Caco-2 (cell line): ENCODE results near the gene TGM4. TPM values are rescaled to one million over a fixed set of nuclear protein-coding genes. Genes with fewer than 3 reads are reported as not detected.
"Not testable (repeated sequence)": the region's sequence is repeated elsewhere in the genome, so short reads cannot be mapped to it uniquely, and the experiment has no call there.

ENCODE experiments used
- BruUV-seq: library from RNA; stranded (reverse); fragments of 400-500 nt; replicated peaks from 2 replicates; lab custom pipeline; 2021; lab: Mats Ljungman, UMichigan
- CTCF ChIA-PET: fragments of 300-600 bp; sonication (Branson Sonifier 250); formaldehyde crosslinking; loops from one replicate; lab custom pipeline; 2022; ENCODE audit warnings: antibody characterized with exemption; lab: Charles Lee
- POLR2A ChIA-PET: fragments of 300-600 bp; sonication (Branson Sonifier 250); formaldehyde crosslinking; loops from one replicate; lab custom pipeline; 2022; ENCODE audit warnings: antibody characterized with exemption; lab: Charles Lee
- DNase-seq, 2 experiments: peaks; one replicate each; pipeline versions ENCODE4 v3.0.0 to v3.0.0-alpha.2; 2020 to 2022
- H3K27me3 ChIP-seq: replicated peaks from 2 replicates; pipeline ENCODE4 v1.6.0; 2011; ENCODE audit warnings: low read length; ENCODE audit not compliant: control insufficient read depth, insufficient read depth
- H3K36me3 ChIP-seq: 2 replicates; pipeline ENCODE4 v1.5.1; 2011; ENCODE audit warnings: low read length; ENCODE audit not compliant: control insufficient read depth, insufficient read depth
- H3K4me1 ChIP-seq: fragments of 250-450 bp; sonication (Bioruptor Pico); 2 replicates; pipeline ENCODE4 v1.5.1; 2020; ENCODE audit warnings: mild to moderate bottlenecking
- H3K4me3 ChIP-seq: 2 replicates; pipeline ENCODE4 v1.5.1; 2011; ENCODE audit warnings: low read depth, mild to moderate bottlenecking, control low read depth, low read length
- H3K9me3 ChIP-seq: fragments of 250-450 bp; sonication (Bioruptor Pico); 2 replicates; pipeline ENCODE4 v1.5.1; 2020; ENCODE audit warnings: mild to moderate bottlenecking, moderate library complexity
- H3K27ac Mint-ChIP-seq: one replicate; pipeline ENCODE4 v1.8.0; 2022; ENCODE audit warnings: mixed read lengths; ENCODE audit not compliant: unreplicated experiment
- H3K27me3 Mint-ChIP-seq: one replicate; pipeline ENCODE4 v1.8.0; 2022; ENCODE audit warnings: mixed read lengths; ENCODE audit not compliant: insufficient read depth, unreplicated experiment
- H3K36me3 Mint-ChIP-seq: one replicate; pipeline ENCODE4 v1.8.0; 2022; ENCODE audit warnings: mild to moderate bottlenecking, mixed read lengths; ENCODE audit not compliant: insufficient read depth, unreplicated experiment
- H3K4me1 Mint-ChIP-seq: one replicate; pipeline ENCODE4 v1.8.0; 2022; ENCODE audit warnings: low read depth, mixed read lengths; ENCODE audit not compliant: unreplicated experiment
- H3K4me3 Mint-ChIP-seq: one replicate; pipeline ENCODE4 v1.8.0; 2022; ENCODE audit warnings: mild to moderate bottlenecking, moderate library complexity, mixed read lengths; ENCODE audit not compliant: unreplicated experiment
- H3K9me3 Mint-ChIP-seq: one replicate; pipeline ENCODE4 v1.8.0; 2022; ENCODE audit warnings: mixed read lengths; ENCODE audit not compliant: unreplicated experiment
- intact Hi-C: fragments of 100-400 bp; cut with micrococcal nuclease; formaldehyde crosslinking; loops from one replicate; pipeline ENCODE4 v1.10.0; 2022; ENCODE audit not compliant: unreplicated experiment
- total RNA-seq: library from RNA; stranded (reverse); gene quantifications from 2 replicates; pipeline ENCODE4 v1.2.3, GENCODE V29; 2022
- TF ChIP-seq, protein P1 (sequence below), 2 experiments: fragments of 200-600 bp in 1 of 2; IDR thresholded peaks; 1 replicate in 1 of 2; 2 replicates in 1 of 2; pipeline versions ENCODE4 v1.5.1 to v1.8.0; 2011 to 2022; ENCODE audit warnings: antibody characterized with exemption in 1 of 2, control low read depth in 1 of 2, inconsistent platforms in 1 of 2, low read depth in 1 of 2, low read length in 1 of 2, mild to moderate bottlenecking in 1 of 2, moderate library complexity in 1 of 2; ENCODE audit not compliant: insufficient read depth in 1 of 2, severe bottlenecking in 1 of 2, unreplicated experiment in 1 of 2

TGM4 gene
- total RNA-seq, 1 experiment from 2014 or later: not detected

- Histone ChIP-seq H3K36me3 (peaks cover 1% of the 10 kb centered on the region; the same call in 1 of the 2 replicates), H3K4me3 (no peak overlapping the region), H3K27me3 (no peaks in the 10 kb centered on the region), H3K9me3 (no peaks in the 10 kb centered on the region), H3K4me1 (peaks cover 7% of the 10 kb centered on the region; the same call in 1 of the 2 replicates)
- H3K36me3 Mint-ChIP-seq: peaks cover 15% of the 10 kb centered on the region
- ChIA-PET POLR2A (no interaction called here), CTCF (no interaction called here)
- H3K27ac Mint-ChIP-seq: no peak overlapping the region
- BruUV-seq: no TSS peak
- H3K27me3 Mint-ChIP-seq: no peaks in the 10 kb centered on the region
- no peaks in the 10 kb centered on the region for H3K4me1 Mint-ChIP-seq
- H3K4me3 Mint-ChIP-seq: no peak overlapping the region
- intact Hi-C loops: no loop called here
- no peaks in the 10 kb centered on the region for H3K9me3 Mint-ChIP-seq
- TF ChIP-seq, protein P1, sequence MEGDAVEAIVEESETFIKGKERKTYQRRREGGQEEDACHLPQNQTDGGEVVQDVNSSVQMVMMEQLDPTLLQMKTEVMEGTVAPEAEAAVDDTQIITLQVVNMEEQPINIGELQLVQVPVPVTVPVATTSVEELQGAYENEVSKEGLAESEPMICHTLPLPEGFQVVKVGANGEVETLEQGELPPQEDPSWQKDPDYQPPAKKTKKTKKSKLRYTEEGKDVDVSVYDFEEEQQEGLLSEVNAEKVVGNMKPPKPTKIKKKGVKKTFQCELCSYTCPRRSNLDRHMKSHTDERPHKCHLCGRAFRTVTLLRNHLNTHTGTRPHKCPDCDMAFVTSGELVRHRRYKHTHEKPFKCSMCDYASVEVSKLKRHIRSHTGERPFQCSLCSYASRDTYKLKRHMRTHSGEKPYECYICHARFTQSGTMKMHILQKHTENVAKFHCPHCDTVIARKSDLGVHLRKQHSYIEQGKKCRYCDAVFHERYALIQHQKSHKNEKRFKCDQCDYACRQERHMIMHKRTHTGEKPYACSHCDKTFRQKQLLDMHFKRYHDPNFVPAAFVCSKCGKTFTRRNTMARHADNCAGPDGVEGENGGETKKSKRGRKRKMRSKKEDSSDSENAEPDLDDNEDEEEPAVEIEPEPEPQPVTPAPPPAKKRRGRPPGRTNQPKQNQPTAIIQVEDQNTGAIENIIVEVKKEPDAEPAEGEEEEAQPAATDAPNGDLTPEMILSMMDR (IDR thresholded peaks at IDR 0.05; ENCODE audit: insufficient read depth in 1 of 2, low read depth in 1 of 2, low read length in 1 of 2, severe bottlenecking in 1 of 2, unreplicated experiment in 1 of 2): no peak
- no peak for DNase-seq
Observed at GRCh38 chr3:44845528-44846520, 28.6 kb upstream of the TGM4 start.

DNA sequence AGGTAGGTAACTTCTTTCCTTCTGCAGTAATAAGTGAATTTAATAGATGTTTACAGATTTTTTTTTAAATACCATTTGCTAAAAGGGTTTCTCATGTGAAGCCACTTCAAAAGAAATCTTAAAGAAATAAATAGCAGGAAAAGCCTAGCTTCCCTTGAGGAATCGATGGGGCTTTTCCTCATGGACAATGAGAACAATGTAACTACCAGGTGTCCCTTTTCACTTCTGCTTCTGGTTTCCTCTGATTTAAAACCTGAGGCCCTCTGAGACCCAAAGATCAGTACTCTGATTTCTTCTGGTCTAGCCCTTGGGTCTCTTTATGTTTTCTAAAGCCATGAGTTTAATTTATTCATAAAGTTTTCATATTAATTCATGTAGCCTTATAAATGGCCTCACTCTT, 25.8 kb upstream of the TGM4 start:
- Mint-ChIP-seq H3K4me3 (no peak overlapping the region), H3K9me3 (peaks cover 9% of the 10 kb centered on the region), H3K4me1 (no peaks in the 10 kb centered on the region), H3K36me3 (peaks cover 23% of the 10 kb centered on the region), H3K27me3 (no peaks in the 10 kb centered on the region), H3K27ac (no peak overlapping the region)
- Histone ChIP-seq H3K4me1 (peaks cover 7% of the 10 kb centered on the region; the same call in 1 of the 2 replicates), H3K36me3 (no peaks in the 10 kb centered on the region), H3K27me3 (no peaks in the 10 kb centered on the region), H3K4me3 (no peak overlapping the region), H3K9me3 (no peaks in the 10 kb centered on the region)
- CTCF ChIA-PET: no interaction called here
- no TSS peak for BruUV-seq
- TF ChIP-seq, protein P1 (IDR thresholded peaks at IDR 0.05; ENCODE audit: insufficient read depth in 1 of 2, low read depth in 1 of 2, low read length in 1 of 2, severe bottlenecking in 1 of 2, unreplicated experiment in 1 of 2): no peak
- intact Hi-C loops: no loop called here
- POLR2A ChIA-PET: no interaction called here
- DNase-seq: no peak

DNA sequence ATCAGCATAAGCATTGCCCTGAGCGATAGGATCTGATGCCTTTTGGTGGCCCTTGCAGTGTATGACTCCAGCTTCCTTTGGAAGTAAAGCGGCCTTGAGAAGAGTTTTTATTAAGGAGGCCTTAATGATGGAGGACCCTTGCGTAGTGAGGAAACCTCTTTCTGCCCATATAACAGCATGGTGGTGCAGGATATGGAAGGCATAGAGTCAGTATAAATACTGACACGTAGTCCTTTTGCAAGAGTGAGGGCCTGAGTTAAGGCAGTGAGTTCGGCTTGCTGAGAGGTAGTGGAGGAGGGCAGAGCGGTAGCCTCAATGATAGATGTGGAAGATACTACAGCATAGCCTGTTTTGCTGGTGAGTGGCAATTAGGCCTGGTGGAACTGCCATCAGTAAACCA, 17.7 kb upstream of the TGM4 start:
- H3K4me3 Mint-ChIP-seq, intact Hi-C loops, BruUV-seq: not testable (repeated sequence)

More for the DNA sequence above, 17.7 kb upstream of the TGM4 start:
- POLR2A ChIA-PET, H3K27me3 ChIP-seq, H3K4me3 ChIP-seq, DNase-seq, H3K4me1 ChIP-seq, H3K9me3 ChIP-seq, H3K27me3 Mint-ChIP-seq, H3K9me3 Mint-ChIP-seq, H3K36me3 ChIP-seq, H3K27ac Mint-ChIP-seq, H3K4me1 Mint-ChIP-seq, CTCF ChIA-PET: not testable (repeated sequence)
- peaks cover 22% of the 10 kb centered on the region for H3K36me3 Mint-ChIP-seq
